OCI-LY3 (cell line): Measurements from ENCODE around the gene PRRC2A.

Experiments used
- EZH2phosphoT487 ChIP-seq: fragments of 200-600 bp; shearing (Covaris generic); IDR thresholded peaks from 2 replicates; pipeline ENCODE4 v1.6.1; 2018; ENCODE audit warnings: antibody characterized with exemption, mixed run types, low read depth
- TF ChIP-seq, protein P1 (sequence below): fragments of 200-600, 300-600 bp; sonication (generic); IDR thresholded peaks from 2 replicates; pipeline ENCODE4 v1.5.1; 2014; ENCODE audit warnings: antibody characterized with exemption, low read length, low read depth

GRCh38 chr6:31658983-31659648 lies 38.6 kb downstream of the PRRC2A start:
- TF ChIP-seq, protein P1, sequence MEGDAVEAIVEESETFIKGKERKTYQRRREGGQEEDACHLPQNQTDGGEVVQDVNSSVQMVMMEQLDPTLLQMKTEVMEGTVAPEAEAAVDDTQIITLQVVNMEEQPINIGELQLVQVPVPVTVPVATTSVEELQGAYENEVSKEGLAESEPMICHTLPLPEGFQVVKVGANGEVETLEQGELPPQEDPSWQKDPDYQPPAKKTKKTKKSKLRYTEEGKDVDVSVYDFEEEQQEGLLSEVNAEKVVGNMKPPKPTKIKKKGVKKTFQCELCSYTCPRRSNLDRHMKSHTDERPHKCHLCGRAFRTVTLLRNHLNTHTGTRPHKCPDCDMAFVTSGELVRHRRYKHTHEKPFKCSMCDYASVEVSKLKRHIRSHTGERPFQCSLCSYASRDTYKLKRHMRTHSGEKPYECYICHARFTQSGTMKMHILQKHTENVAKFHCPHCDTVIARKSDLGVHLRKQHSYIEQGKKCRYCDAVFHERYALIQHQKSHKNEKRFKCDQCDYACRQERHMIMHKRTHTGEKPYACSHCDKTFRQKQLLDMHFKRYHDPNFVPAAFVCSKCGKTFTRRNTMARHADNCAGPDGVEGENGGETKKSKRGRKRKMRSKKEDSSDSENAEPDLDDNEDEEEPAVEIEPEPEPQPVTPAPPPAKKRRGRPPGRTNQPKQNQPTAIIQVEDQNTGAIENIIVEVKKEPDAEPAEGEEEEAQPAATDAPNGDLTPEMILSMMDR: no peak
- no peak for TF ChIP-seq EZH2phosphoT487
